ENCODE data around the gene MYOG. TPM values are rescaled to one million over a fixed set of nuclear protein-coding genes. Genes with fewer than 3 reads are reported as not detected.

MYOG gene
- total and polyA plus RNA-seq, 7 donors = not detected

GRCh38 chr1:203088441-203088840 lies 2.6 kb upstream of the MYOG start:
- no peaks in the 10 kb centered on the region for H3K36me3 ChIP-seq
- H3K4me3 ChIP-seq = no peak overlapping the region
- no peaks in the 10 kb centered on the region for H3K4me1 ChIP-seq
- TF ChIP-seq POLR2A (IDR thresholded peaks at IDR 0.05) = no peak
- no peak for TF ChIP-seq CTCF (IDR thresholded peaks at IDR 0.05)
- no peak for TF ChIP-seq EP300 (IDR thresholded peaks at IDR 0.05)
- TF ChIP-seq POLR2AphosphoS5 (IDR thresholded peaks at IDR 0.05) = no peak
- intact Hi-C loops (cut with DNase I) = no loop called here
- no peak for DNase-seq
- no peaks in the 10 kb centered on the region for H3K27me3 ChIP-seq
- H3K27ac ChIP-seq = no peak overlapping the region
- 85 to 88% methylated on average over 3 of the region's 3 CpGs for WGBS, 2 donors
- H3K9me3 ChIP-seq = no peaks in the 10 kb centered on the region

GRCh38 chr1:203086992-203087763 lies 1.4 kb upstream of the MYOG start:
- WGBS, 2 donors = 86 to 87% methylated on average over 11 of the region's 11 CpGs
- no peaks in the 10 kb centered on the region for H3K9me3 ChIP-seq
- no peak for TF ChIP-seq EP300 (IDR thresholded peaks at IDR 0.05)
- TF ChIP-seq POLR2AphosphoS5 (IDR thresholded peaks at IDR 0.05) = no peak
- no peak for TF ChIP-seq CTCF (IDR thresholded peaks at IDR 0.05)
- no peak for TF ChIP-seq POLR2A (IDR thresholded peaks at IDR 0.05)
- H3K27ac ChIP-seq = no peak overlapping the region
- H3K36me3 ChIP-seq = no peaks in the 10 kb centered on the region
- peaks cover 0 to 5% (median 0%) of the 10 kb centered on the region in 3 donors for H3K27me3 ChIP-seq
- H3K4me1 ChIP-seq = no peaks in the 10 kb centered on the region
- intact Hi-C loops (cut with DNase I) = no loop called here
- no peak overlapping the region for H3K4me3 ChIP-seq
- DNase-seq = no peak

- H3K4me3 ChIP-seq = no peak overlapping the region
- no peak for TF ChIP-seq EP300 (IDR thresholded peaks at IDR 0.05)
- TF ChIP-seq CTCF (IDR thresholded peaks at IDR 0.05) = no peak
- no peak for TF ChIP-seq POLR2A (IDR thresholded peaks at IDR 0.05)
- TF ChIP-seq POLR2AphosphoS5 (IDR thresholded peaks at IDR 0.05) = no peak
- intact Hi-C loops (cut with DNase I) = no loop called here
- 87 to 90% methylated on average over 14 of the region's 14 CpGs for WGBS, 2 donors
- no peak overlapping the region for H3K27ac ChIP-seq
- no peaks in the 10 kb centered on the region for H3K9me3 ChIP-seq
- no peaks in the 10 kb centered on the region for H3K36me3 ChIP-seq
- peak; percentile 56 for DNase-seq
- peaks cover 0 to 14% (median 0%) of the 10 kb centered on the region in 3 donors for H3K27me3 ChIP-seq
- H3K4me1 ChIP-seq = no peaks in the 10 kb centered on the region
These were observed 954 bp downstream of the MYOG start for GRCh38 chr1:203084588-203085527.

GRCh38 chr1:203083463-203083921 lies 2.3 kb downstream of the MYOG start:
- Histone ChIP-seq H3K4me1 (no peaks in the 10 kb centered on the region), H3K27ac (no peak overlapping the region), H3K36me3 (no peaks in the 10 kb centered on the region), H3K4me3 (no peak overlapping the region), H3K27me3 (peaks cover 0 to 14% (median 0%) of the 10 kb centered on the region in 3 donors), H3K9me3 (no peaks in the 10 kb centered on the region)
- peak; percentile 61 for DNase-seq
- intact Hi-C loops (cut with DNase I) = no loop called here
- TF ChIP-seq CTCF (IDR thresholded peaks at IDR 0.05) = no peak
- no peak for TF ChIP-seq POLR2AphosphoS5 (IDR thresholded peaks at IDR 0.05)
- no peak for TF ChIP-seq EP300 (IDR thresholded peaks at IDR 0.05)
- no peak for TF ChIP-seq POLR2A (IDR thresholded peaks at IDR 0.05)
- WGBS, 2 donors = 83 to 86% methylated on average over 11 of the region's 11 CpGs
